GM19351 (cell line): ENCODE data around the gene CLDN9.
"Not testable (repeated sequence)": the region's sequence is repeated elsewhere in the genome, so short reads cannot be mapped to it uniquely, and the experiment has no call there.

Experiments used
- ATAC-seq: cut with Tn5 transposase; IDR thresholded peaks from one replicate; pipeline ENCODE4 v1.9.1; 2021; ENCODE audit warnings: mild to moderate bottlenecking, moderate library complexity; ENCODE audit not compliant: unreplicated experiment

CLDN9 gene

GRCh38 chr16:3030222-3031212, 17.8 kb downstream of the CLDN9 start:
- ATAC-seq: no peak

GRCh38 chr16:3032624-3033023, 19.9 kb downstream of the CLDN9 start:
- no peak for ATAC-seq

GRCh38 chr16:3035289-3035971, 22.7 kb downstream of the CLDN9 start:
- no peak for ATAC-seq

- ATAC-seq: no peak
These were observed 23.4 kb downstream of the CLDN9 start for GRCh38 chr16:3035972-3036725.

- ATAC-seq: no peak
These were observed 24.1 kb downstream of the CLDN9 start, which contains the start of gene BICDL2 for GRCh38 chr16:3036726-3037315. Gene BICDL2 (minus strand): TSS chr16:3036944. CDS start chr16:3035496, 1,448 bp downstream.

GRCh38 chr16:3038256-3038655, 25.5 kb downstream of the CLDN9 start:
- ATAC-seq: no peak

- no peak for ATAC-seq
These were observed 26.2 kb downstream of the CLDN9 start for GRCh38 chr16:3038896-3039295.

GRCh38 chr16:3042376-3042775, 29.7 kb downstream of the CLDN9 start:
- ATAC-seq: no peak

GRCh38 chr16:3044708-3045107, 32.0 kb downstream of the CLDN9 start:
- no peak for ATAC-seq

- no peak for ATAC-seq
These were observed 33.3 kb downstream of the CLDN9 start, which contains the start of gene MMP25 for GRCh38 chr16:3045758-3046640. Gene MMP25 (plus strand): TSS chr16:3046561. CDS start chr16:3046918, 357 bp downstream.

- ATAC-seq: no peak
These were observed 34.1 kb downstream of the CLDN9 start for GRCh38 chr16:3046641-3047386.

- ATAC-seq: no peak
These were observed 34.6 kb downstream of the CLDN9 start for GRCh38 chr16:3047387-3047720.

GRCh38 chr16:3049921-3050481, 37.3 kb downstream of the CLDN9 start:
- no peak for ATAC-seq

- ATAC-seq: no peak
These were observed 37.8 kb downstream of the CLDN9 start for GRCh38 chr16:3050487-3050886.

GRCh38 chr16:3051009-3051408, 38.3 kb downstream of the CLDN9 start:
- no peak for ATAC-seq

GRCh38 chr16:3051494-3051893, 38.8 kb downstream of the CLDN9 start:
- no peak for ATAC-seq

GRCh38 chr16:3052571-3053329, 40.0 kb downstream of the CLDN9 start:
- not testable (repeated sequence) for ATAC-seq

GRCh38 chr16:3053330-3053710, 40.6 kb downstream of the CLDN9 start:
- not testable (repeated sequence) for ATAC-seq
